H1 (cell line): ENCODE results near the gene LDLRAD4. TPM values are rescaled to one million over a fixed set of nuclear protein-coding genes. Genes with fewer than 3 reads are reported as not detected.

Experiments used
- RBBP5 ChIP-seq: IDR thresholded peaks from 2 replicates; pipeline ENCODE4 v1.7.1; 2012; ENCODE audit warnings: low read depth, mild to moderate bottlenecking, inconsistent platforms, low read length, moderate library complexity, borderline replicate concordance
- SIX5 ChIP-seq: IDR thresholded peaks from 2 replicates; pipeline ENCODE4 v1.6.1; 2011; ENCODE audit warnings: mild to moderate bottlenecking, low read depth, low read length
- SP4 ChIP-seq: IDR thresholded peaks from 2 replicates; pipeline ENCODE4 v1.6.1; 2012; ENCODE audit warnings: low read length, inconsistent platforms
- SUZ12 ChIP-seq: fragments of 200-600 bp; sonication (generic); IDR thresholded peaks from 2 replicates; pipeline ENCODE4 v1.6.1; 2012; ENCODE audit warnings: mild to moderate bottlenecking, inconsistent platforms, low read length, moderate library complexity, mixed read lengths
- TCF12 ChIP-seq: IDR thresholded peaks from 2 replicates; pipeline ENCODE4 v1.6.1; 2011; ENCODE audit warnings: low read depth, mild to moderate bottlenecking, low read length
- polyA plus RNA-seq, 7 experiments: library from polyadenylated mRNA; depleted of rRNA in 3 of 7; stranded (reverse) in 5 of 7; unstranded in 2 of 7; fragments of >200 nt in 5 of 7; fragments of 200-250 nt in 2 of 7; gene quantifications; 1 replicate in 5 of 7; 2 replicates in 1 of 7; 4 replicates in 1 of 7; pipeline versions ENCODE4 v1.2.1 to v1.2.3, GENCODE V29; 2011 to 2013; ENCODE audit warnings: missing spikeins in 2 of 7, mixed read lengths in 2 of 7
- total RNA-seq: library from RNA; stranded (reverse); fragmentation: NEBNext Ultra II Directional; extraction: Animal tissue kit (Norgen Biotek cat#: 25700); gene quantifications from 2 replicates; pipeline ENCODE4 v1.2.1, GENCODE V29; 2021
- TF ChIP-seq, protein P1 (sequence below): fragments of 300-600 bp; sonication (generic); IDR thresholded peaks from 2 replicates; pipeline ENCODE4 v1.7.1; 2012; ENCODE audit warnings: low read length, moderate library complexity, mild to moderate bottlenecking, inconsistent platforms; ENCODE audit not compliant: insufficient replicate concordance
- TF ChIP-seq, protein P2 (sequence below), 3 experiments: IDR thresholded peaks; 1 replicate in 2 of 3; 2 replicates in 1 of 3; pipeline versions ENCODE4 v1.5.1 to v1.6.1; 2011; ENCODE audit warnings: low read length in 3 of 3, mild to moderate bottlenecking in 3 of 3, inconsistent platforms in 2 of 3, low read depth in 1 of 3, moderate library complexity in 1 of 3; ENCODE audit not compliant: insufficient read depth in 1 of 3; ENCODE audit errors: control extremely low read depth in 1 of 3
- TF ChIP-seq, protein P3 (sequence below): IDR thresholded peaks from 2 replicates; pipeline ENCODE4 v1.6.1; 2012; ENCODE audit warnings: inconsistent platforms

The LDLRAD4 gene
- total and polyA plus RNA-seq, 2 of the 8 experiments (the other 6 are each of a cell fraction or from before 2014, with no cell fraction given): 0.77 to 1.4 TPM

DNA sequence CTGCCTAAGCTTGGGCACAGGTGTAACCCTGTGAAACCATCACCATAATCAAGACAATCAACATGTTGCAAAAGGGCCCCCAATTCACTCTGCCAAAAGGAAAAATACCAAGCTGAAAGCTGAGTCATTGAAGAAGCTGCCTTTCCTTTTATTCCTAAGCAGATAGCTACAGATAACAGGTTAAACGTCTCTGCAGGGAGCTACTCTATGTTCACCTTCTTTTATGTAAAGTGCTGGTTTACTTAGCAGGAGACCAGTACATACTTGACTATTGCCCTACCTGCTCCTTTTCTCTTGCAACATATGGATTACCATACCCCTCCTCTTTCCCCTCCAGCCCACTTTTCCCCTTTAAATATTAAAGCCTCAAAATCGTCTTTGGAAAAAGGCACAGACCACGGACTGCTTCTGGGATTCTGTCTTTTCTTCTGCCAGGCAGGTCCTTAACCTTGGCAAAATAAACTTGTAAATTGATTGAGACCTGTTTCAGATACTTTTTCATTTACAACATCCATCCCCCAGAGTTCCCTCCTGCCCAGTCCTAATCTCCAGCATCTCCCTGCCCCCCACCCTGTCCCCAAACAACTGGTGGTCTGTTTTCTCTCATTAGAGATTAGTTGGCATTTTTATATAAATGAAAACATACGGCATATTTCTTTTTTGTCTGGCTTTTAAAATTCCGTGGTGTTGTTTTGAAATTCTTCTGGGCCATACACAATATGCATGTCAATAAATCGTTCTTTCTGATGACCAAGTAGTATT lies 37.8 kb upstream of the LDLRAD4 start (continued):
- TF ChIP-seq, protein P1, sequence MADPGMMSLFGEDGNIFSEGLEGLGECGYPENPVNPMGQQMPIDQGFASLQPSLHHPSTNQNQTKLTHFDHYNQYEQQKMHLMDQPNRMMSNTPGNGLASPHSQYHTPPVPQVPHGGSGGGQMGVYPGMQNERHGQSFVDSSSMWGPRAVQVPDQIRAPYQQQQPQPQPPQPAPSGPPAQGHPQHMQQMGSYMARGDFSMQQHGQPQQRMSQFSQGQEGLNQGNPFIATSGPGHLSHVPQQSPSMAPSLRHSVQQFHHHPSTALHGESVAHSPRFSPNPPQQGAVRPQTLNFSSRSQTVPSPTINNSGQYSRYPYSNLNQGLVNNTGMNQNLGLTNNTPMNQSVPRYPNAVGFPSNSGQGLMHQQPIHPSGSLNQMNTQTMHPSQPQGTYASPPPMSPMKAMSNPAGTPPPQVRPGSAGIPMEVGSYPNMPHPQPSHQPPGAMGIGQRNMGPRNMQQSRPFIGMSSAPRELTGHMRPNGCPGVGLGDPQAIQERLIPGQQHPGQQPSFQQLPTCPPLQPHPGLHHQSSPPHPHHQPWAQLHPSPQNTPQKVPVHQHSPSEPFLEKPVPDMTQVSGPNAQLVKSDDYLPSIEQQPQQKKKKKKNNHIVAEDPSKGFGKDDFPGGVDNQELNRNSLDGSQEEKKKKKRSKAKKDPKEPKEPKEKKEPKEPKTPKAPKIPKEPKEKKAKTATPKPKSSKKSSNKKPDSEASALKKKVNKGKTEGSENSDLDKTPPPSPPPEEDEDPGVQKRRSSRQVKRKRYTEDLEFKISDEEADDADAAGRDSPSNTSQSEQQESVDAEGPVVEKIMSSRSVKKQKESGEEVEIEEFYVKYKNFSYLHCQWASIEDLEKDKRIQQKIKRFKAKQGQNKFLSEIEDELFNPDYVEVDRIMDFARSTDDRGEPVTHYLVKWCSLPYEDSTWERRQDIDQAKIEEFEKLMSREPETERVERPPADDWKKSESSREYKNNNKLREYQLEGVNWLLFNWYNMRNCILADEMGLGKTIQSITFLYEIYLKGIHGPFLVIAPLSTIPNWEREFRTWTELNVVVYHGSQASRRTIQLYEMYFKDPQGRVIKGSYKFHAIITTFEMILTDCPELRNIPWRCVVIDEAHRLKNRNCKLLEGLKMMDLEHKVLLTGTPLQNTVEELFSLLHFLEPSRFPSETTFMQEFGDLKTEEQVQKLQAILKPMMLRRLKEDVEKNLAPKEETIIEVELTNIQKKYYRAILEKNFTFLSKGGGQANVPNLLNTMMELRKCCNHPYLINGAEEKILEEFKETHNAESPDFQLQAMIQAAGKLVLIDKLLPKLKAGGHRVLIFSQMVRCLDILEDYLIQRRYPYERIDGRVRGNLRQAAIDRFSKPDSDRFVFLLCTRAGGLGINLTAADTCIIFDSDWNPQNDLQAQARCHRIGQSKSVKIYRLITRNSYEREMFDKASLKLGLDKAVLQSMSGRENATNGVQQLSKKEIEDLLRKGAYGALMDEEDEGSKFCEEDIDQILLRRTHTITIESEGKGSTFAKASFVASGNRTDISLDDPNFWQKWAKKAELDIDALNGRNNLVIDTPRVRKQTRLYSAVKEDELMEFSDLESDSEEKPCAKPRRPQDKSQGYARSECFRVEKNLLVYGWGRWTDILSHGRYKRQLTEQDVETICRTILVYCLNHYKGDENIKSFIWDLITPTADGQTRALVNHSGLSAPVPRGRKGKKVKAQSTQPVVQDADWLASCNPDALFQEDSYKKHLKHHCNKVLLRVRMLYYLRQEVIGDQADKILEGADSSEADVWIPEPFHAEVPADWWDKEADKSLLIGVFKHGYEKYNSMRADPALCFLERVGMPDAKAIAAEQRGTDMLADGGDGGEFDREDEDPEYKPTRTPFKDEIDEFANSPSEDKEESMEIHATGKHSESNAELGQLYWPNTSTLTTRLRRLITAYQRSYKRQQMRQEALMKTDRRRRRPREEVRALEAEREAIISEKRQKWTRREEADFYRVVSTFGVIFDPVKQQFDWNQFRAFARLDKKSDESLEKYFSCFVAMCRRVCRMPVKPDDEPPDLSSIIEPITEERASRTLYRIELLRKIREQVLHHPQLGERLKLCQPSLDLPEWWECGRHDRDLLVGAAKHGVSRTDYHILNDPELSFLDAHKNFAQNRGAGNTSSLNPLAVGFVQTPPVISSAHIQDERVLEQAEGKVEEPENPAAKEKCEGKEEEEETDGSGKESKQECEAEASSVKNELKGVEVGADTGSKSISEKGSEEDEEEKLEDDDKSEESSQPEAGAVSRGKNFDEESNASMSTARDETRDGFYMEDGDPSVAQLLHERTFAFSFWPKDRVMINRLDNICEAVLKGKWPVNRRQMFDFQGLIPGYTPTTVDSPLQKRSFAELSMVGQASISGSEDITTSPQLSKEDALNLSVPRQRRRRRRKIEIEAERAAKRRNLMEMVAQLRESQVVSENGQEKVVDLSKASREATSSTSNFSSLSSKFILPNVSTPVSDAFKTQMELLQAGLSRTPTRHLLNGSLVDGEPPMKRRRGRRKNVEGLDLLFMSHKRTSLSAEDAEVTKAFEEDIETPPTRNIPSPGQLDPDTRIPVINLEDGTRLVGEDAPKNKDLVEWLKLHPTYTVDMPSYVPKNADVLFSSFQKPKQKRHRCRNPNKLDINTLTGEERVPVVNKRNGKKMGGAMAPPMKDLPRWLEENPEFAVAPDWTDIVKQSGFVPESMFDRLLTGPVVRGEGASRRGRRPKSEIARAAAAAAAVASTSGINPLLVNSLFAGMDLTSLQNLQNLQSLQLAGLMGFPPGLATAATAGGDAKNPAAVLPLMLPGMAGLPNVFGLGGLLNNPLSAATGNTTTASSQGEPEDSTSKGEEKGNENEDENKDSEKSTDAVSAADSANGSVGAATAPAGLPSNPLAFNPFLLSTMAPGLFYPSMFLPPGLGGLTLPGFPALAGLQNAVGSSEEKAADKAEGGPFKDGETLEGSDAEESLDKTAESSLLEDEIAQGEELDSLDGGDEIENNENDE: no peak
- TF ChIP-seq SP4 (no peak), TCF12 (no peak), RBBP5 (no peak), SUZ12 (no peak), SIX5 (no peak)
- TF ChIP-seq, protein P2, sequence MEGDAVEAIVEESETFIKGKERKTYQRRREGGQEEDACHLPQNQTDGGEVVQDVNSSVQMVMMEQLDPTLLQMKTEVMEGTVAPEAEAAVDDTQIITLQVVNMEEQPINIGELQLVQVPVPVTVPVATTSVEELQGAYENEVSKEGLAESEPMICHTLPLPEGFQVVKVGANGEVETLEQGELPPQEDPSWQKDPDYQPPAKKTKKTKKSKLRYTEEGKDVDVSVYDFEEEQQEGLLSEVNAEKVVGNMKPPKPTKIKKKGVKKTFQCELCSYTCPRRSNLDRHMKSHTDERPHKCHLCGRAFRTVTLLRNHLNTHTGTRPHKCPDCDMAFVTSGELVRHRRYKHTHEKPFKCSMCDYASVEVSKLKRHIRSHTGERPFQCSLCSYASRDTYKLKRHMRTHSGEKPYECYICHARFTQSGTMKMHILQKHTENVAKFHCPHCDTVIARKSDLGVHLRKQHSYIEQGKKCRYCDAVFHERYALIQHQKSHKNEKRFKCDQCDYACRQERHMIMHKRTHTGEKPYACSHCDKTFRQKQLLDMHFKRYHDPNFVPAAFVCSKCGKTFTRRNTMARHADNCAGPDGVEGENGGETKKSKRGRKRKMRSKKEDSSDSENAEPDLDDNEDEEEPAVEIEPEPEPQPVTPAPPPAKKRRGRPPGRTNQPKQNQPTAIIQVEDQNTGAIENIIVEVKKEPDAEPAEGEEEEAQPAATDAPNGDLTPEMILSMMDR (IDR thresholded peaks at IDR 0.05; ENCODE audit: control extremely low read depth in 1 of 3, insufficient read depth in 1 of 3, low read depth in 1 of 3, low read length in 3 of 3): no peak
- TF ChIP-seq, protein P3, sequence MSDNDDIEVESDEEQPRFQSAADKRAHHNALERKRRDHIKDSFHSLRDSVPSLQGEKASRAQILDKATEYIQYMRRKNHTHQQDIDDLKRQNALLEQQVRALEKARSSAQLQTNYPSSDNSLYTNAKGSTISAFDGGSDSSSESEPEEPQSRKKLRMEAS: no peak
